ENCODE data around the gene C1orf53.
A peak's percentile ranks its signal among the peaks of the same experiment; 100 is the strongest.
"Not testable (repeated sequence)": the region's sequence is repeated elsewhere in the genome, so short reads cannot be mapped to it uniquely, and the experiment has no call there.

Gene C1orf53

GRCh38 chr1:197921235-197922069, 19.0 kb downstream of the C1orf53 start:
- DNase-seq (ENCODE audit: low spot score) = no peak

GRCh38 chr1:197922070-197922390, 19.6 kb downstream of the C1orf53 start:
- DNase-seq (ENCODE audit: low spot score) = no peak

GRCh38 chr1:197923038-197923437, 20.6 kb downstream of the C1orf53 start:
- no peak for DNase-seq (ENCODE audit: low spot score)

DNA sequence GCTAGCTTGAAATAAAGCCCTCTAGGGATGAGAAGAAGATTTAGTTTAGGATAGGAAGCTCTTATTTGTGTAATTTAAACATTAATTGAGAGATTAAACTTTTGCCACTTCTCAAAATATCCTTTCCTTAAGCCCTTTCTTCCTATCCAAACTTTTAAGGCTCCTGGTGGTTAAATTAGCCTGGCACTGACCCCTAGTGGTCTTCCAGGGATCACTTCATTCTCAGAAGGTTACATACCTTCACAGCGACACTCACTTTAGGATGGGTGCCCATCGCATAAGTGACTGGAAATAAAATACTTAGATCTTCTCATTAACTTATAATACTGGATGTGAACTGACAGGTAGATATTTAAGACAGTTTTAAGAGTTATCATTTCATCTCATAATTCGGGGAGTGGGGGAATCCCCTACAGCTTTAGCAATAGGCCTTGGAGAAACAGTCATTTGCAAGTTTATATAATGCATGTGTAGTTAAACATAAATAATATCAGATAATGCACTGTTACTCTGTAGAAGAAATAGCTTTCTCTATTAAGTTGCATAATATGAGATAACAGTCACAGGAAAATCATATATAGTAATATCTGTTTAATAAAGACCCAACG, 22.2 kb downstream of the C1orf53 start:
- DNase-seq (ENCODE audit: low spot score) = peak; percentile 78

DNA sequence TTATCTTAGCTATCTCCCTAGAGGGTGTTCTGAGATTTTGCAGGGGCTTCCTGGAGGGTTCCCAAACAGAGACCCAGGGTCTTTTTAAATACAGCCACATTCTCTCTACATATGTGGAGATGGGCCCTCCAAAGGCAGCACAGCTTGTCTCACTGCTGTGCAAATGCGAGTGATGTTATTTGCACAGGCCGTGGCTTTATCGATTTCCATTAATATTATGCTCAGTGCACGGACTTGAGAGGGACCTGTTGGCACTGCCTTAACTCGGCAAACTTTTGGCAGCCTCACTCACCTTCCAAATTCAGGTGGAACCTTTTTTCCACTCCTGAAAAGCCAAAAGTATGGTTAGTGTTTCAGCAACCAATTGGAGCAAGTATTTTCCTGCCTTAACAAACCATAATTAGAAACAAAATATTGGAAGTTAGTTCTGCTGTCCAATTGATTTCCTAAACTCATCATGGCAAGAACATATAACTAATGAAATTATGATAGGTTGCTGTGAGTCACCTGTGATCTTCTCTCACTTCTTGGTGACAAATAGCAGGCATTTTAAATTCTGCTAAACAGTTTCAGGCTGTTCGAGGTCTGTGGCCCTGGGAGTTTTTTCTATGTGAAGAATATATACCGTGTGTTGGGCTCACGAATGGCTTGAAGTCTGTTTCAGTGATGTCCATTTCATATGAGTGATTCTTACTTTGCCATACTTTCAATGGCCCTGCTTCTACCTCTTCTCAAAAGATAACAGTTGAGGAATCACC, 25.7 kb downstream of the C1orf53 start:
- no peak for DNase-seq (ENCODE audit: low spot score)

GRCh38 chr1:197928849-197929336, 26.5 kb downstream of the C1orf53 start:
- DNase-seq (ENCODE audit: low spot score) = no peak

DNA sequence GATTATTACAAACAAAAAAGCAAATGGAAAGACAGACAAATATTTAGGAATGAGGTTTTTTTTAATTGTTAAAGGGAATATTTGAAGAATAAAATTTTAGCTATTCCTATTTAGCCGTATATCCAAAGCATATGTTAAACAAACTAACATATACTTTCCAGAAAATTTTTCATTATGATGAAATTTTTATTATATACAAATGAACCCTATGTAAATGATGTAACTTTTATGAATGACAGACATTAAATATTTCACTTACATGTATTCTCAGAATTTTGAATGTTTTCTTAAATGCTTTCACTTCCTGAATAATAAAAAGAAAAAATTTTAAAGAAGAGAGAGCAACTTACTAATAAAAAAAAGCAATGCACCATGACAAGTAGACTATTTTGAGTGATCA, 30.6 kb downstream of the C1orf53 start:
- DNase-seq (ENCODE audit: low spot score) = no peak

GRCh38 chr1:197933647-197934046, 31.2 kb downstream of the C1orf53 start:
- DNase-seq (ENCODE audit: low spot score) = no peak

DNA sequence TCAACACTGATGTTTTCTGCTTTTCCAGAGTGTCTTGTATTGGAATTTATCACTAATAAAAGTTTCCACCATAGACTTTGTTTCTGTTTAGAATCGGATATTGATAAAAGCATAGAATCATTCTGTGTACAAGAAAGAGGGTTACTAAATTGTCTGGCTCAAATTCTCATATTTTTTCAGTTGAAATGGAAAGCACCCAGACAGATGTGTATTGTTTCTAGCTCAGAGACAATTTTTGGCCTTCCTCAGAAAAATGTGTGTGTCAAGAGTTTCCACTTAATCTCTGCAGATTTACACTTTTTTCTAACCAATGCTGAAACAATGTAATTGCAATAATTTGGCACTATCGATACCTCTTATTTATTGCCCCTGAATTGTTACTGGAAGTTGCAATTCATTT, 35.0 kb downstream of the C1orf53 start:
- DNase-seq (ENCODE audit: low spot score) = no peak

GRCh38 chr1:197937892-197938291, 35.5 kb downstream of the C1orf53 start:
- DNase-seq (ENCODE audit: low spot score) = no peak

DNA sequence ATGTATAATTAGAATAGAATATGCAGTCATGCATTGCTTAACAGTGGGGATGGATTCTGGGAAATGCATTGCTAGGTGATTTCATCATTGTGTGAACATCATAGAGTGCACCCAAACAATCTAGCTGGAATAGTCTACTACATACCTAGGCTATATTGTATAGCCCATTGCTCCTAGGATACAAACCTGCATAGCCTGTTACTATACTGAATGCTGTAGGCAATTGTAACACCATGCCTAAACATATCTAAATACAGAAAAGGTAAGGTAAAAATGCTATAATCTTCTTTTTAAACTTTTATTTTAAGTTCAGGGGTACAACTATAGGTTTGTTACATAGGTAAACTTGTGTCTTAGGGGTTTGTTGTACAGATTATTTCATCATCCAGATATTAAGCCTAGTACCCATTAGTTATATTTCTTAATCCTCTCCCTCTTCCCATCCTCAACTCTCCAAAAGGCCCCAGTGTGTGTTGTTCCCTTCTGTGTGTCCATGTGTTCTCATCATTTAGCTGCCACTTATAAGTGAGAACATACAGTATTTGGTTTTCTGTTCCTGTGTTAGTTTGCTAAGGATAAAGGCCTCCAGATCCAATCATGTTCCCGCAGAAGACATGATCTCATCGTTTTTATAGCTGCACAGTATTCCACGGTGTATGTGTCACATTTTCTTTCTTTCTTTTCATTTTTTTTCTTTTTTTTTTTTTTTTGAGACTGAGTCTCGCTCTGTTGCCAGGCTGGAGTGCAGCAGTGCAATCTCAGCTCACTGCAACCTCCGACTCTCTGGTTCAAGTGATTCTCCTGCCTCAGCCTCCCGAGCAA, 36.9 kb downstream of the C1orf53 start:
- not testable (repeated sequence) for DNase-seq (ENCODE audit: low spot score)

- no peak for DNase-seq (ENCODE audit: low spot score)
Measured at GRCh38 chr1:197942042-197942441, 39.6 kb downstream of the C1orf53 start.

DNA sequence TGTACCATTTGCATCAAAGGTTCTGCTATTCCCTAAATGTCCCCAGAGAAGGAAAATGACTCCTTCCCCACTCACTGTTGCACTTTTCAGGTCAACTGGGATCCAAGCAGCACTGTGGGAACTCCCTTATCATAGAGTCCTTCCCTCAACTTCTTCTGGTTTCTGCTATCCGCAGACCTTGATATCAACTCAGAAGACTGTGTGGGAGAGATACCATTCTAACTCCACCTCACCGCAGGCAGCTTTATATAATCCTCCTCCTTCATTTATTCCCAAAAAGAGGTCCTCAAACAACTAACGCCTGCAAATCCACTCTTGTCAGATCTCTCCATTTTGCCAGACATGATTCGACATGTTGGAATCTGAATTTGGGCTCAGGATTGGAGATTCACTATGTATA, 42.1 kb downstream of the C1orf53 start:
- DNase-seq (ENCODE audit: low spot score) = no peak

DNA sequence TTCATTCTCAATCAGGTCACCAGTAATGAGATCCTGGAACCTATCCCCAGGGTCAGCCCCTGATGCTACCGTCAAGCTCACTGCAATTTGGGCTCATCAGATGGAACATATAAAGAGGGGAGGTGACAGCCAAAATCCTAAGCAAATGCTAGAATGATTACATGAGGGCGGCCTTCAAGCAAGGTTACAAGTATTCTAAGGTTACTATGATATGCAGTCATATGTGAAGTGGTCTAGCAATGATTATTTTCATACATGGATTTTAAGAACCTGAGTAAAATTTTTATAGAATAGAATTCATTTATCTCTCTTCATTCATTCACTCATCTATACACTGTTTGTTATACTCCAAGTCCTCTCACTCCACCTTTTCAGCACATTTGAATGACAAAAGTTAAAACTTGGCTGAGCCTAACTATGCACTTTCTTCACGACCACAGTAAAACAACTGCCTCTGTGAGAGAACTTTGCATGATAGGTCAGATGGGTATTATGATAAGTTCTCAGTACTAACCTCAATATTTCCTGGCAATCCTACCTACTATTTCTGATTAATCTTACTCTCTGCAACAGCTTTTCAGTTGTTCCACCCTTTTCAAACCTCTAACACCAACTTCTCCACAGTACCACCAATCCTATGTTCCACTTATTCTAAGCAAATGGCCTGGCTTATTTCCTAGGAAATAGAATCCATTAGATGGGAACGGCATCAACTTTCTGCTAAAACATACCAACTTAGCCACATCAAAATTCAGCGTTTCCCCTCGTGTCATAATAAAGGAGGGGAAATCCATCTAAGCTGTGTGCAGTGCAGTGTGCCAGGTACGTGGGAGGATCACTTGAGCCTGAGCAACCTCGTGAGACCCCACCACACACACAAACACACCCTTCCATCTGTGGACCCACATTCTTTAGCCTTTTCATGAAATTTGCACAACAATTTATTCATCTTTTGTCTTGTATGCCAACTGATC, 46.8 kb downstream of the C1orf53 start:
- no peak for DNase-seq (ENCODE audit: low spot score)

- DNase-seq (ENCODE audit: low spot score) = no peak
Measured at GRCh38 chr1:197951089-197951488, 48.7 kb downstream of the C1orf53 start.

DNA sequence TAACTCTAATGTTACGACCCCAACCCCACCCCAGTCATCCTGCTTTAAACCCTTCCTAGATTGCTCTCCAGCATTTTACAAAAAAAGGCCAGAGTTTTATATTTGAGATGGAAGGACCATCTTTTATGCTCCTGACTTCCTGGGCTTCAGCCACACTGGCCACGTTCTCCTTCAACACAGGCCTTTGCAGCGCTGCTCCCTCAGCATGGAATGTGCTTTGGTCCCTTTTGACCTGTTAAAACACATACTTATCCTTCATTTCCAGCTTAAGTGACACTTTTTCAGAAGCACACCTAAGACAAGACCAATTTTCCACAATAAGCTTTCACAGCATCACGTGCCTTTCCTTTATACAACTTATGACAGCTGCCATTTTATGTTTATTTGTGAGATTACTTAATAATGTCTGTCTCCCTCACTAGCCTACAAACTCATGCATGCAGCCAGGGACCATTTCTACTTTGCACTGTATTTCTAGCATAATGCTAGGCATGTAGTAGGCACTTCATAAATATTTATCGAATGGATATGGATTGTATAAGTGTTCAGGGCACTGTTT, 49.3 kb downstream of the C1orf53 start:
- no peak for DNase-seq (ENCODE audit: low spot score)

DNA sequence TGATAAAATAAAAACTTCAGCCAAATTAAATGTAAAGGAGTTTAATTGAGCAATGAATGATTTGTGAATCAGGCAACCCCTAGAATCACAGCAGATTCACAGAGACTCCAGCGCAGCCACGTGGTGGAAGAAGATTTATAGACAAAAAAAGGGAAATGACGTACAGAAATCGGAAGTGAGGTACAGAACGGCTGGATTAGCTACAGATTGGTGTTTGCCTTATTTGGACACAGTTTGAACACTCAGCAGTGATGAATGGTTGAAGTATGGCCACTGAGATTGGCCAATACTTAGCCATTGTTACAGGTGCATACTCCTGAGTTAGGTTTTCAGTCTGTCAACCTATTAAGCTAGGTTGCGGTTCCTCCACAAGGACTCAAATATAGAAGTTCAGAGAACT, 51.0 kb downstream of the C1orf53 start:
- DNase-seq (ENCODE audit: low spot score) = not testable (repeated sequence)

- DNase-seq (ENCODE audit: low spot score) = peak; percentile 5
Measured at GRCh38 chr1:197954718-197955418, 52.4 kb downstream of the C1orf53 start.

DNA sequence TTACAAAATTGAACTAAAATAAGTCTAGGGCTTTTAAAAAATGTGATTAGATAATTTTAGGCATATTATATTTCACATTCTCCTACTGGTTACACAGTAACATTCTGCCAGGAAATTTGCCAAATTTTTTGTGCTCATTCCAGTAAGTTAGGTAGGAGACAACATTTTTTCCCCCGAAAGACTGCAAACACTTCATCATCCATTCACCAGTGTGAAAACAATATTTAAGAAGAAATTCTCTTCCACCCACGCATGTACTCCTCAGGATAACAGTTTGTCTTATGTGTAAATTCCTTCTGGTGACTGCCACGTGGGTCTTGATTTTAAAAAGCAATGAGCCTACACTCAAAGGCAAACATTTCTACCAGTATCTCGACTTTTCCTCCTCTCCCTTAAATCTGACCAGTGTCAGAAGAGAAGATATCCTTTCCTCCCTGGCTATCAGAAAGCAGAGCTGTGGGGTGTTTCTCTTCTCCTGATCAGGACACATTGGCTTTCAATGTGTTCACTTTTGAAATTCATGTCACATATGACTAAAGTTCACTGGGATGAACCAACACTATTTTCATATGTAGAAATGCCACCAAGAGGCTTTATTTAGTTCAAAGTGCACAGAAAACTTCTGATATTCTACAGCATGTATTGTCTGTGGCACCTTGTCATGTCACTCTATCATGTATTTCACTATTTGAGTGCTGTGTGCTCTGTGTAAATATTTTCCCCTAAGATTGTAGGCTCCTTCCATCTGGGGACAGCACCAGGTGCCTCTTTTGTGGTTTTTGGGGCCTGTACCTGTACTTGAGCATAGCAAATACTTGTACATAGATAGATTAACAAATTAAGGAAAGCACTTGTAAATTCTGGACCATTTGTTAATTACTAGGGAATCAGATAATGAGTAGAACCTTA, 53.3 kb downstream of the C1orf53 start:
- DNase-seq (ENCODE audit: low spot score) = no peak

All from HuH-7 (cell line).